ENCODE results near the gene ITPR3.

Gene ITPR3

GRCh38 chr6:33688451-33689147 lies 67.5 kb downstream of the ITPR3 start:
- no peak for DNase-seq

- no peak for DNase-seq
Measured at GRCh38 chr6:33689148-33689494, 68.0 kb downstream of the ITPR3 start.

- no peak for DNase-seq
Measured at GRCh38 chr6:33689879-33690278, 68.8 kb downstream of the ITPR3 start.

- no peak for DNase-seq
Measured at GRCh38 chr6:33690766-33691165, 69.6 kb downstream of the ITPR3 start.

- DNase-seq, result no peak
Measured at GRCh38 chr6:33691456-33692077, 70.4 kb downstream of the ITPR3 start.

GRCh38 chr6:33692078-33692759 lies 71.1 kb downstream of the ITPR3 start:
- DNase-seq, result no peak

- no peak for DNase-seq
Measured at GRCh38 chr6:33692760-33693158, 71.6 kb downstream of the ITPR3 start.

- DNase-seq, result no peak
Measured at GRCh38 chr6:33693186-33694105, 72.3 kb downstream of the ITPR3 start.

GRCh38 chr6:33694401-33694931 lies 73.3 kb downstream of the ITPR3 start:
- no peak for DNase-seq

GRCh38 chr6:33694977-33695376 lies 73.9 kb downstream of the ITPR3 start:
- no peak for DNase-seq

GRCh38 chr6:33695451-33695887 lies 74.3 kb downstream of the ITPR3 start:
- DNase-seq, result no peak

GRCh38 chr6:33696076-33696475 lies 75.0 kb downstream of the ITPR3 start:
- no peak for DNase-seq

- peak; percentile 42 for DNase-seq
Measured at GRCh38 chr6:33696548-33697518, 75.7 kb downstream of the ITPR3 start.

GRCh38 chr6:33697845-33698244 lies 76.7 kb downstream of the ITPR3 start:
- no peak for DNase-seq

GRCh38 chr6:33698494-33698893 lies 77.4 kb downstream of the ITPR3 start:
- DNase-seq, result no peak

GRCh38 chr6:33699131-33699530 lies 78.0 kb downstream of the ITPR3 start:
- DNase-seq, result no peak

- no peak for DNase-seq
Measured at GRCh38 chr6:33699739-33700138, 78.6 kb downstream of the ITPR3 start.

GRCh38 chr6:33700391-33701050 lies 79.4 kb downstream of the ITPR3 start:
- DNase-seq, result peak; percentile 12

- DNase-seq, result no peak
Measured at GRCh38 chr6:33702345-33702977, 81.3 kb downstream of the ITPR3 start.

All from NCI-H1436 treated with DMSO at 0.1 percent for 48 hours (cell line).